GM18868 (cell line): Measurements from ENCODE around the gene EOGT.

Source experiments
- ATAC-seq: cut with Tn5 transposase; IDR thresholded peaks from one replicate; pipeline ENCODE4 v1.9.1; 2021; ENCODE audit warnings: mild to moderate bottlenecking, moderate library complexity; ENCODE audit not compliant: unreplicated experiment

EOGT gene

DNA sequence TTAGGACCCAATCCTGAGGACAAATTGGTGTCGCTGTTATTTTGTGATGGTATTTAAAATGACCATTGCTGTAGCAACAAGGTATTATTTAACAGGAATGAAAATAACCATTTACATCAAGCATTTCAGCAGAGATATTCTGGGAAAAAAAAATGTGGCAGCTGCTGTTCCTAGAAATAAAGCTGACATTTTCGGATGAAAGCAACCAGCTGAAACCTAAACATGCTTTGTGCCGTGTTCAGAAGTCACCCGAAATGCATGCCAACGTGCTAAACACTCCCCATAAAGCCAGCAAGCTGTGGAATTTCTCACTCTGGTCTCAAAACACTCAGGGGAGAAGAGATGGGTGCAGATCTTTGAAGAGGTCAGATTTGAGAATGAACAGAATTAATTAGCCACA is 49.6 kb downstream of the EOGT start:
- no peak for ATAC-seq

DNA sequence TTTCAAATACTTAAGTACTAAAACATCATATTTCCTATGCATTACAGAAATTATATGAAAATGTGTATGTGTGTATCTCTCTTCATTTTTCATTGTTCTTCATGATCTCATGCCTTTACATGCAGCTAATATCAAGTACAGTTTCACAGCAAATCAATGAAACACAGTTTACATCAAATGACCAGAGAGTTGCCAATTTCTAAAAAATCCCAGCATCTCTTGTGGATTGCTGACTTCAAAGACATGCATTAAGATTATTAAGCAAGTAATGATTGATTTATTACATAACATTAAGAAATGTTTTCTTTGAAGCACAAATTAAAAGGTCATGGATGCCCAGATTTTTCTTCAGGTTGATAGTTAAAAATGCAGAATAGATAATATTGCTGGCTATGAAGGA is 50.1 kb downstream of the EOGT start:
- ATAC-seq, result no peak

GRCh38 chr3:68958932-68959331 is 54.6 kb downstream of the EOGT start:
- ATAC-seq, result no peak

- ATAC-seq, result no peak
These were observed 55.6 kb downstream of the EOGT start for GRCh38 chr3:68957895-68958294.

DNA sequence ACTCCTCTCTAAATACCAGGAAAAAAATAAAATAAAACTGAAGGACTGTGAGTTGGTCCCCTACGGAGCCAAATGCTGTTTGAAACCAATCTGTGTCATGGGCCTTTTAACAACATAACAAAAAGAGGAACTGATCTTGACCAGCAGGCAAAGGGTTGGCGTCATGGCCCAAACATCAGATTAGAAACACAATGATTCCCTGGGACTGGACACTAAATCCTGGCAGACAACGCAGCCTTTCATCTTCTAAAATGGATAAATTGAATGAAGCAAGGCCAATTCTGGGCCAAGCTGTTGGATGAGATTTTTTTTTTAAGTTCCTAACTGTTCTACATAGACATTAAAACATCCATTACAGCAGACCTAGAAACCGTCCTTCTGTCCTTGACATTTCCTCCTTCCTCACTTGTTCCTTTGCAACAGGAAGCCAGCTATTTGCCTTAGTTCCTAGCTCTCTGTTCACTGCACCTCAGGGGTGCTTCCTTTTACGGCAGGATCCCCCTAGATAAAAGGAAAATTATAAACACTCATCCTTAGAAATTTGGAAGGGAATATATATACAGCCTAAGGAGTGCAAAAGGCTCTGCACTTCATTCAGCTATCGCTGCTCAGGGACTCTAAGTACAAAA is 59.6 kb downstream of the EOGT start:
- no peak for ATAC-seq

- ATAC-seq, result no peak
These were observed 68.3 kb downstream of the EOGT start for GRCh38 chr3:68945225-68945624.

- no peak for ATAC-seq
These were observed 69.6 kb downstream of the EOGT start for GRCh38 chr3:68943753-68944500.

GRCh38 chr3:68941055-68941454 is 72.4 kb downstream of the EOGT start:
- no peak for ATAC-seq

GRCh38 chr3:68936856-68937255 is 76.6 kb downstream of the EOGT start:
- no peak for ATAC-seq

- no peak for ATAC-seq
These were observed 77.7 kb downstream of the EOGT start for GRCh38 chr3:68935778-68936177.

DNA sequence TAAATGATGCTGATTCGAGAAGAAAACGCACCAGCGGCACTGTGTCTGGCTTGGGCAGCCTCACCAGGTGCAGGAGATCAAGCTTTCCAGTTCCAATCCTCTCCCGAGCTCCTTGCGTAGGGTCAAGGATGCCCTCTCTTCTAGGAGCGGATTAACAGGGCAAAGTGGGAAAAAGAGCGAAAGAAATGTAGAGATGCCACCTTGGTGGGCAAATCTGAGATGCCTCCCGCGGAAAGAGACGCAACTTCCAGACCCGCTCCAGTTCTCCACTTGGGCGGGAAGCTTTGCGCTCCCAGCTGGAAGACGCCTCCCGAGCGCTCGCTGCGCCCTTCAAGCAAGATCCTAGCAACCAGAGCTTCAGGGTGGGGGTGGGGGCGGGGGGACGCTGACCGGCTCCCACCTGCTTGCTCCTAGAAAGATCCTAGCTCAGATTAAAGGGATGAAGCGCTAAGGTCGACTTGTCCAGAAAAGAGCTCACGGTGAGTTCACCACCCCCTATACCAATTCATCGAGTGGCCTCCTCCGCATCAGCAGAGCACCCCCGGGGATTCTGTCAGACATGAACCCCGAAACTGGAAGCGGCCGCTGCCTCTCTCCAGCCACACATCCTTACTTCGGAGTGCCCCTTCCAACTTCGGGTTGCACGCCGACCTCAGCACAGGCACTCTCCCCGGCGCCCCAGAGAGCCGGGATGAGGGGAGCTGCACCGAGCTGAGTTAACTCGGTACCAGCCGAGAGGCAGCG is 81.9 kb downstream of the EOGT start:
- no peak for ATAC-seq
